GM19193 (cell line): ENCODE measurements around the gene NME3.

Experiments
- POLR2A ChIP-seq: IDR thresholded peaks from 4 replicates; pipeline ENCODE4 v1.6.1; 2011; ENCODE audit not compliant: insufficient read depth, insufficient read length; ENCODE audit errors: extremely low read depth

The NME3 gene

GRCh38 chr16:1771188-1771863 is at the start of gene NME3:
Gene NME3, minus strand, starts transcription at chr16:1771543. Its CDS starts 9 bp downstream, at chr16:1771534.
- peak; percentile 42 for TF ChIP-seq POLR2A

- no peak for TF ChIP-seq POLR2A
Observed at GRCh38 chr16:1820946-1821290, 49.6 kb upstream of the NME3 start.

- no peak for TF ChIP-seq POLR2A
Observed at GRCh38 chr16:1820096-1820945, 49.0 kb upstream of the NME3 start.

GRCh38 chr16:1819611-1820010 is 48.3 kb upstream of the NME3 start:
- TF ChIP-seq POLR2A = no peak

GRCh38 chr16:1818873-1819525 is 47.7 kb upstream of the NME3 start:
- TF ChIP-seq POLR2A = no peak

- no peak for TF ChIP-seq POLR2A
Observed at GRCh38 chr16:1818204-1818872, 47.0 kb upstream of the NME3 start.

- no peak for TF ChIP-seq POLR2A
Observed at GRCh38 chr16:1817716-1818115, 46.4 kb upstream of the NME3 start.

GRCh38 chr16:1817276-1817589 is 45.9 kb upstream of the NME3 start:
- TF ChIP-seq POLR2A = no peak

GRCh38 chr16:1816396-1817275 is 45.3 kb upstream of the NME3 start:
- TF ChIP-seq POLR2A = no peak

GRCh38 chr16:1815461-1815860 is 44.1 kb upstream of the NME3 start:
- TF ChIP-seq POLR2A = no peak

GRCh38 chr16:1812732-1813163 is 41.4 kb upstream of the NME3 start:
- no peak for TF ChIP-seq POLR2A

GRCh38 chr16:1810536-1810935 is 39.2 kb upstream of the NME3 start:
- no peak for TF ChIP-seq POLR2A

GRCh38 chr16:1810106-1810505 is 38.8 kb upstream of the NME3 start:
- no peak for TF ChIP-seq POLR2A

GRCh38 chr16:1809281-1809801 is 38.0 kb upstream of the NME3 start:
- no peak for TF ChIP-seq POLR2A
